ENCODE results near the gene NEUROD2. TPM values are rescaled to one million over a fixed set of nuclear protein-coding genes. Genes with fewer than 3 reads are reported as not detected.
A peak's percentile ranks its signal among the peaks of the same experiment; 100 is the strongest.

NEUROD2 gene
- total and polyA plus RNA-seq, 2 of the 8 experiments (the other 6 are each of a cell fraction or from before 2014, with no cell fraction given): not detected

DNA sequence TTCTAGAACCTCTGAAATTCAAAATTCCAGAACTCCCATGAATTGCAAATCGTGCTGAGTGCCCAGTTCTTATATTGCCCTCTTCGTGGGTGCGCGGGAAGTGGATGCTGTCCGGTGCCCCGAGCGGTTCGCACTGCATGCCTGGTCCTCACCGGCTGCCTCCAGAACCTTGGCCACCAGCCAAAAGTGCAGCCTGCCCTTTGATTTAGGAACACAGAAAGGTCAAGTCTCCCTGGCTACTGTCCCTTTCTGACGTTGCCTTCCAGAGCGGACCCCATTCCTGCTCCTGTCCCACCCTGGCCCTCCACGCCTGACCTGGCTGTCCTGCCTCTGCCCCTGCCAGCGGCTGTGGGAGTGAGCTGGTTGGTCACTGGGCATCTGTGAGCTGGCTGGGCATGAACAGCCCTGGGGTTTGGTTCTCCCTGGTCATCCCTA, 9.7 kb downstream of the NEUROD2 start:
- no peak overlapping the region for H3K23ac ChIP-seq (ENCODE audit: insufficient read length)
- H3K23me2 ChIP-seq (ENCODE audit: low read depth, low read length): peaks cover 3% of the 10 kb centered on the region; the same call in 1 of the 2 replicates
- 17% methylated on average over 13 of the region's 13 CpGs; no CpG with 5 or more reads in 1 of the 2 experiments for WGBS, 2 experiments (ENCODE audit: extremely low coverage in 1 of 2, insufficient coverage in 1 of 2, insufficient read length in 1 of 2, insufficient replicate concordance in 2 of 2, low coverage in 1 of 2, low lambda C conversion rate in 2 of 2, missing lambda C conversion rate in 1 of 2)
- no peaks in the 10 kb centered on the region for H3K79me2 ChIP-seq (ENCODE audit: control insufficient read depth in 1 of 2, insufficient read depth in 2 of 2, low read length in 2 of 2)
- H3K4me3 ChIP-seq (ENCODE audit: extremely low read depth in 1 of 4, insufficient read depth in 2 of 4, low read depth in 3 of 4, low read length in 4 of 4): no peak overlapping the region
- peaks cover 78 to 100% (median 97%) of the 10 kb centered on the region in 4 experiments for H3K27me3 ChIP-seq (replicated peaks in 1 of 4; ENCODE audit: control insufficient read depth in 3 of 4, extremely low read depth in 1 of 4, insufficient read depth in 3 of 4, low read length in 3 of 4)
- H2BK20ac ChIP-seq (ENCODE audit: low read length): peak overlapping the region; percentile 89; the same call in 1 of the 2 replicates
- no peak overlapping the region for H3K4me2 ChIP-seq (ENCODE audit: insufficient read depth in 1 of 2, low read depth in 2 of 2, low read length in 2 of 2)
- peak overlapping the region; percentile 78; the same call in 1 of the 2 replicates for H2AK5ac ChIP-seq (ENCODE audit: low read depth, low read length)
- no peaks in the 10 kb centered on the region for H3K9me3 ChIP-seq (ENCODE audit: insufficient read depth in 2 of 2, low read depth in 1 of 2, low read length in 1 of 2)
- ChIA-PET CTCF (ENCODE audit: partially characterized antibody) (interaction anchor here (0.6 to 4.8 kb wide), 9 partner anchors 8 to 166 kb away, joined by 3 to 20 read pairs (median 5); no protein-coding TSS in a partner anchor), POLR2A (ENCODE audit: partially characterized antibody) (interaction anchor here (0.8 to 2.4 kb wide), 3 partner anchors 8 to 10 kb away, joined by 3 to 15 read pairs (median 4); no protein-coding TSS in a partner anchor)
- H4K91ac ChIP-seq (replicated peaks; ENCODE audit: insufficient read length, low read length): no peak overlapping the region
- no peak overlapping the region for H3K9ac ChIP-seq (replicated peaks in 1 of 4; ENCODE audit: extremely low read depth in 1 of 4, low read depth in 3 of 4, low read length in 3 of 4)
- no peak overlapping the region for H3K14ac ChIP-seq (ENCODE audit: insufficient read length)
- H2BK120ac ChIP-seq (replicated peaks; ENCODE audit: low read depth, low read length): no peak overlapping the region
- no peak overlapping the region for H2AFZ ChIP-seq (ENCODE audit: low read length)
- no peak overlapping the region for H3K27ac ChIP-seq (ENCODE audit: low read depth, low read length)
- H2BK15ac ChIP-seq (ENCODE audit: low read length): peak overlapping the region; percentile 90; the same call in 1 of the 2 replicates
- TF ChIP-seq CTCF (IDR thresholded peaks at IDR 0.05; ENCODE audit: control extremely low read depth in 1 of 3, insufficient read depth in 1 of 3, low read depth in 1 of 3, low read length in 3 of 3) (no peak), RNF2 (IDR thresholded peaks at IDR 0.05; ENCODE audit: borderline replicate concordance, low read depth, low read length, missing control alignments, poor library complexity, severe bottlenecking) (peak; percentile 87), SUZ12 (IDR thresholded peaks at IDR 0.05; ENCODE audit: low read length) (peak; percentile 64), FOSL1 (IDR thresholded peaks at IDR 0.05; ENCODE audit: insufficient read depth, low read depth, low read length) (no peak)
- no peak overlapping the region; the same call in 1 of the 2 replicates for H2BK5ac ChIP-seq (ENCODE audit: low read depth, low read length)
- H3K79me1 ChIP-seq (ENCODE audit: low read depth, low read length): no peaks in the 10 kb centered on the region
- H3K56ac ChIP-seq (replicated peaks; ENCODE audit: insufficient read length, low read depth, low read length): no peak overlapping the region
- no peak overlapping the region for H4K8ac ChIP-seq (ENCODE audit: extremely low read depth, insufficient read depth, low read length)
- no peak overlapping the region for H4K5ac ChIP-seq (ENCODE audit: insufficient read length, low read depth, low read length)
- H4K20me1 ChIP-seq (replicated peaks in 1 of 2; ENCODE audit: control insufficient read depth in 1 of 2, insufficient read depth in 2 of 2, low read length in 2 of 2): peaks cover 6 to 21% of the 10 kb centered on the region in 2 experiments
- DNase-seq (ENCODE audit: low read depth in 1 of 2, low spot score in 2 of 2): peak in 1 of 2 experiments; percentile 52
- H3K4ac ChIP-seq (replicated peaks; ENCODE audit: insufficient read length, low read depth, low read length): no peak overlapping the region
- H3K36me3 ChIP-seq (ENCODE audit: control insufficient read depth in 2 of 4, insufficient read depth in 4 of 4, low read length in 3 of 4): peaks cover 0 to 2% (median 0%) of the 10 kb centered on the region in 4 experiments; a peak in 1 of 8 replicates
- peak overlapping the region; percentile 82; the same call in 1 of the 2 replicates for H3K18ac ChIP-seq (ENCODE audit: extremely low read depth, low read length)
- H2BK12ac ChIP-seq (ENCODE audit: low read depth, low read length): peak overlapping the region; percentile 98; the same call in 1 of the 2 replicates
- FAIRE-seq: no peak
- peaks cover 5 to 39% (median 30%) of the 10 kb centered on the region in 4 experiments for H3K4me1 ChIP-seq (replicated peaks in 1 of 4; ENCODE audit: control insufficient read depth in 3 of 4, insufficient read depth in 4 of 4, low read length in 3 of 4)
